GM21723 (cell line): ENCODE data around the gene ANKRD11.
"Not testable (repeated sequence)": the region's sequence is repeated elsewhere in the genome, so short reads cannot be mapped to it uniquely, and the experiment has no call there.

Experiments used
- ATAC-seq: cut with Tn5 transposase; IDR thresholded peaks from one replicate; pipeline ENCODE4 v1.9.1; 2021; ENCODE audit warnings: mild to moderate bottlenecking, moderate library complexity; ENCODE audit not compliant: unreplicated experiment

ANKRD11 gene

DNA sequence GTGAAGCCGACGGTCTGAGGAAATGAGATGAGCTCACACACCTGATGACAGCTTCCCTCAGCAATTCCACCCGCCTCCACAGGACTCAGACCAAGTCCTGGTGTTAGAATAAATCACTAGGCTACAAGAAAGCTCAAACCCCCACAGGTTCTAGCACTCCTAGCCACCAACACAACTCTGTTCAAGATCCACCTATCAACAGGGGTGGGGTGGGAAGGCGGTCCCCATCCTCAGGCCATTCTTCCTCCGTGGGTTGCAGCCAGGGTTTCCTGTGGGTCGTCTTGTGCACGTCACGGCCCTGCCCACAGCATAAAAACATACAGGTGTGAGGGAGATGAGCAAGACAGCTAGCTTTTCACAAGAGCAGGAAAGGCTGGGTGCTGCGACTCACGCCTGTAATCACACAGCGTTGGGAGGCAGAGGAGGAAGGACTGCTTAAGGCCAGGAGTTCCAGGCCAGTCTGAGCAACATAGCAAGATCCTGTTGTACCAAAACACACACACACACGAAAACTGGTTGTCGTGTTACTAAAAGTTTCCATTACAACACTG is 81.1 kb downstream of the ANKRD11 start:
- ATAC-seq = no peak

DNA sequence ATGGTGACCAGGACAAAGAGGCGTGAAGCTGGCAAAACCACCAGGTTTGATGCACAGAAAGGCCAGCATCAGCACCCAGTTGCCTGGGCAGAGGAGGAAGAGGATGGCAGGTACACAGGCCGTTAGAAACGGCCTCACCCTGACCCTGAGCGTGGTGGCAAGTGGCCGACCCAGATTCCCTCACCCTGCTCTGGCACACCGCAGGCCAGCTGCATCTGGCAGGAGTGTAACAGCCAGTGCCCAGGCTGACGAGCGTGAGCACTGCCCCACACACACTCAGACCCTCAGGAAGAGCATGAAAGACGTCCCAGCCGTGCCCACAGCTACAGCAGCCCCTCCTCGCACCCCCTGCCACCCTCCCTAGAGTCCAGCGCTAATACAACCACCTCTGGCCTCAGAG is 82.0 kb downstream of the ANKRD11 start:
- ATAC-seq = no peak

DNA sequence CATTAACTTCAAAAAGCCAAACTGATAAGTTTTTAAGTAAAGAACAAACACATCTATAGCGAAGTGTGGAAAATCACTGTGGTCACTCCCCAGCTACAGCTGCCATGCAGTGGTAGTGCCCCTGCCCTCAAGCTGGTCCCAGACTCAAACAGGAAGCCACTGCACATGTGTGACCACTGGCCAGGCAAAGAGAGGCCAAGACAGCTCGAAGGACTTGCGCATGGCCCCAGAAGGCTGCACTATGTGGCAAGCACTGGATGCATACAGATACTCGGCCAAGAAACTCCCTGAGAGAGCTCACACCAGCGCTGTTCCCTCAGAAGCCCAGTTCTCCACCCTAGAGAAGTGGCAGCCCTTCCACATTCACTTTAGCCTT is 82.4 kb downstream of the ANKRD11 start:
- ATAC-seq = no peak

DNA sequence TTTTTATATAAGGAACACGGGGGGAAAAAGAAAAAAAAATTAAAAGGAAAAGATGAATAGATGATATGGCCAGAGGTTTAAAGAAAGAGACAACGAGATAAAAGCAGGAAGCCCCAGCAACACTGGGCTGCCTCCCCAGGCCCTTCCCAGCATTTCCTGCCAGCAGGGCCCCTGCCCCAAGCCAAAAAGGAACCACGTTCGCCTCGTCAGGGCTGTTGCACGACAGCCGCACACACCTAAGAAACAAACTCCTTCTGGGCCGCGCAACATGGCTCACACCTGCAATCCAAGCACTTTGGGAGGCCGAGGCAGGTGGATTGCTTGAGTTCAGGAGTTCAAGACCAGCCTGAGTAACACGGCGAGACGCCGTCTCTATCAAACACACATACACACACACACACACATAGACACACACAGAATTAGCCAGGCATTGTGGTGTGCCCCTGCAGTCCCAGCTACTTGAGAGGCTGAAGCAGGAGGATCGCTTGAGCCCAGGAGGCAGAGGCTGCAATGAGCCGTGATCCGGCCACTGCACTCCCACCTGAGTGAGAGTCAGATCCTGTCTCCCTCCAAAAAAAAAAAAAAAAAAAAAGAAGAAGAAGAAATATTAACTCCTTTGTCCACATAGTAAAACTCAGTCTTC is 83.0 kb downstream of the ANKRD11 start:
- no peak for ATAC-seq

DNA sequence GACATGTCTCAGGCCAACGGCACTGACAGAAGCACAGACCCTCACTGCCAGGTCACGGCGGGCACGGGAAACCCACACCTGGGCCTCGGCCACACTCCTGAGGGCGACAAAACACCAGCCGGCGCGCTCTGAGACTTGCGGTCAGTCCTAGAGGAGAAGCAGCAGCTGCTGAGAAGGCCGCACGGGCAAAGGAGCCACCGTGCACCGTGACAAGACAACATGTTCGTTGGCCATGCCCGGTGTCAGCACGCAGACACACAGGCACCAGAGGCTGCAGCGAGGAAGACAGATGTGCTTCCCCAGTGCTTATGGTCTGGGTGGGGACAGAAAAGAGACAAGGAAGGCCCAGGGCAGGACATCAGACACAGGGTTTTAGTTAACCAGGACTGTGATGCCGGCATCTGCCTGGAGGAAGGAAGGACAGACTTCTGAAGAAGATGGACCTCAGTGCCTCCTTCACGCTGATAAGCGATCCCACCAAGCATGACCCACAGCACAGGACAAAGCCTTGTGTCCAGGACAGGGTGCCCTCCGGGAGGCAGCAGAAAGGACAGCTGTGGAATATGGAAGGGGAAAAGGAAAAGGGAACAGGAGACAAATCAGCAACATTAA is 84.0 kb downstream of the ANKRD11 start:
- no peak for ATAC-seq

DNA sequence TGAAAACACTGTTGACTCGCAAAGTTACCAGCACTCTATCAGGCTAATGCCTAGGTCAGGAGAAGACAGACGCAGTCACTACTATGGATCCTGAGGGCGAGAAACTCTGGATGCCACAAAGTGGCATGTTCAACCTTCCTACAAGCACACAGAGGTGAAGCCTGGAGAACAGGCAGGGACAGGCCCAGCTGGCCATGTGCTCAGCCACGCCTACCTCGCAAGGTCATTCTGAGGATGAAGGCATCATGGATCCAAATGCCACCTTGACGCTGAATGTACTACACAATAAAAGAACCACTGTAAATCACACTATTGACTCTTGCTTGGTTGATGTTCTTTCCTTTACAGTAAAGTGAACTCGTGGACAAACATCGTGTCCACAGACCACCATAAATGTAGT is 85.8 kb downstream of the ANKRD11 start:
- no peak for ATAC-seq

DNA sequence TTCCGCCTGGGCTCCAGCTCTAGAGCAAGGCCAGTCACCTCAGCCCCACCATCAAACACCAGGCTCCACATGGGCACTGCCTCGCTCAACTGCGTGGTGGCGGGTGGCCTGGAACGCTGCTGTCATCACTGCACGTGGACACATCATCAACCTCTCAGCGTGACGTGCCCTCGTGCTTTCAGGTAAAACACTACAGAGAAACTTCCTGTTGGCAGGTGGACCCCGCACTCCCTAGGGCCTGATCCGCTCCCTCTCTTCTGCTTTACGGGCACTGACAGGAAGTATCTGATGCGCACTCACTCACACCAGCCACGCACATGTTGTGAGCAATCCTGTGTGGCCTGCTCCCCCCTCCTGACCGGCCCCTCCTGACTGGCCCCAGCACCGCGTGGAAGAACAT is 87.4 kb downstream of the ANKRD11 start:
- ATAC-seq = no peak

DNA sequence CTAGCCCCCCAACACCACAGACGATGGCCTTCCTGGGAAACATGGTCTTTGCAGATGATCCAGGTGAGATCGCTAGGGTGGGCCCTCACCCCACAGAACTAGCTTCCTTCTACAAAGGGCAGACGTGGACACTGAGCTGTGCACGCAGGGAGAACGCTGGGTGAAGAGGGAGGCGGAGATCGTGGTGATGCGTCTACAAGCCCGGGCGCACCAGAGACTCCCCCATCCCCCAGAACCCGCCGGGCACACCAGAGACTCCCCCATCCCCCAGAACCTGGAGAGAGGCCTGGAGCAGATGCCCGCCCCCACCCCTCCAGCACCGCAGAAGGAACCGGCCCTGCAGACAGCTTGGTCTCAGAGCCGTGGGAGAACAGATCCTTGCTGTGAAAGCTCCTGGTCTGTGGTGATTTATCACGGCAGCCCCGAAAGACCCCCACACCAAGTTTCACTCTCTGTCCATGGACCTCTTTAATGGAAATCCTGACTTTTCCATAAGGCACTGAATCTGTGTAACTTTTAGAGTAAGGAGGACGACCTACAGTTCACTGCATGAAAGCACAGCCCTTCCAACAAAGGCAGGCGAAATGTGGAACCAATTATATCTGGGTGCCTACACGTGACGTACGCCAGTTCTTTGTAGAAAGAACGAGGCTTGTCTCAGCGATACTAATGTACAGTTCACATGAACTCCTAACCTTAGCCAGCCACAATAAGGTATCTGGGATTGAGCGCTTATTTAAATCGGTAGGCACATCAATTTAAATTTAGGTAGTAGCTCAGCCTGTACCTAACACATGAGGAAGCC is 88.5 kb downstream of the ANKRD11 start:
- ATAC-seq = no peak

DNA sequence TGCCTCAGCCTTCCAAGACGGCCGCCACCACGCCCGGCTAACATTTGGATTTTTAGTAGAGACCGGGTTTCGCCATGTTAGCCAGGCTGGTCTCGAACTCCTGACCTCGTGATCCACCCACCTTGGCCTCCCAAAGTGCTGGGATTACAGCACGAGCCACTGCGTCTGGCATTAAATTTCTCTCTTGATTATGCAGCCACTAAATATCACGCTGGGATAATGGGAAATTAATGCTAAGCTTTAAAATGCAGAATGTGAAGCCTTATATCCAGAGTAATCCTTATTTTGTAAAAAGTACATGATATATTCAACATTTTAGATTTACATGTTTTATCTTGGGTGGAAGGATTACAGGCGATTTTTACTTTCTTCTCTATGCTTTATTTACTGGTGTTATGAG is 89.2 kb downstream of the ANKRD11 start:
- ATAC-seq = no peak

DNA sequence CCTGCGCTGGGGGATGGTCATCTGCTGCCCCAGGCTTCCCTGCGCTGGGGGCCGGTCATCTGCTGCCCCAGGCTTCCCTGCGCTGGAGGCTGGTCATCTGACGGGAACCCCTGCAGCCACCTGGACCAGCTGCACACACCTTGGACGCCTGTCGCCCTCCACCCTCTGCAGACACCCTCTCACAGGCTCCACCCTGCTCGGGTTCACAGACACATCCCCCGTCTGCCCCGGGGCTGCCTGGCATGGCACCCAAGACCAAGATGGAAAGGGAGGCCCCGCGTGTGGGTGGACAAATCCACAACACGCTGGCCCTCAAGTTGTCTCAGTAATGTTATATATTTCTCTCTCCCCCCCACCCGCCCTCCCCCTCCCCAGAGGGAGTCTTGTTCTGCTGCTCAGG is 89.6 kb downstream of the ANKRD11 start:
- no peak for ATAC-seq

DNA sequence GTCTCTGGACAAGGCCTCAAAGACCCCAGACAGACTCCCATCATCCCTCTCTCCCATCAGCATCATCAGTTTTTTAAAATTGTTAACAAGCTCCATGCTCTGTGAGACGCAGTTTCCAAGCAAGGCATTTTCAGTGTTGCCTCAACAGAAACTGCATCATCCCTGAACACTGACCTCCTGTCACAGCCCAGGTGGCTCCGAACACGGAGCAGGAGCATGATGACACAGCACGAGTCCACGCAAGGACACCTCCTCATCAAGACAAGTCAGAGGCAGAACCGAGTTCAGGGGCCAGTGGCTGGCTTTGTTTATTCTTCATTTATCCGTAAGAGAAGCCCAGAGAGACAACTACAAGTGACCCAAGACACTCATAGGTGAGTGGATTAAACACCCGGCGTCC is 91.4 kb downstream of the ANKRD11 start:
- no peak for ATAC-seq

DNA sequence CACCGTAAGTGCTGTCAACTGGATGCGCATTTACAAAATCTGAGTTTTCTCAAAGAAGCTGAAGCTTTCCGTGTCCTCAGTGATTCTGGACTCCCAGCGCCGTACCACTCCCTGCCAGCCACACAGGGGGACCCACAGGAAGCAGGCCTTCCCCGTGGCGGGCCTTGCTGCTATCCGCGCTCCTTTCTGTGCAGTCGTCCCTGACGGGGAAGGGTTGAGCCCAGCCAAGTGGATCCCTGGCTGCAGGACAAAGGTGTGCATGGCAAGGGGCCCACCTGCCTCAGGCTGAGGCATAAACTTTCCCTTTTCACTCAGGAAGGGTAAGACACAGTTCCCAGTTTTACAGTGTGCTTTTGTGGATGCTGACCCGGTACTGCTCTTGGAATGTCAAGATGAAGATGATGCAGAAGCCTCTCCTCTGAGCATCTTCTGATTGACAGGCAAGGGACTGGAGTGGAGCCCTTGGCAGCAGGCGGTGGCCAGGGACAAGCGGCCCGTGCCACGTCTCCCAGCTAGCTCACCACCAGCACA is 93.0 kb downstream of the ANKRD11 start:
- no peak for ATAC-seq

DNA sequence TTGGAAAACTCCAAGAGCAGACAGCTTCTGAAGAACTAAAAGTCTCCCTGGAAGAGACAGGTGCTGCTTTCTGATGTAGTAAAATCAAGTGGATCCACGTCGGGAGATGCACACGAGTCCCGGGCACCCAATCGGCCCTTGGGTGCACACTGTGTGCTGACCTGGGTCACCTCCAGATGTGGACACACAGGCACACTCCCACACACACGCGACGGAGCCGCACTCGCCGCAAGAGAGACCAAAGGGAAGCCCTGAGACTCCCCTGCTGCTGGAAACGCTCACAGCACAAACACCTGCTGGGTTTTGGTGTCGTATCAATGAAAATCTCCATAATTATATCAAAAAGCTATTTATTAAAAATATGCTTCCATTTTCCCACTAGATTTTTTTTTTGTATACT is 94.2 kb downstream of the ANKRD11 start:
- ATAC-seq = no peak

DNA sequence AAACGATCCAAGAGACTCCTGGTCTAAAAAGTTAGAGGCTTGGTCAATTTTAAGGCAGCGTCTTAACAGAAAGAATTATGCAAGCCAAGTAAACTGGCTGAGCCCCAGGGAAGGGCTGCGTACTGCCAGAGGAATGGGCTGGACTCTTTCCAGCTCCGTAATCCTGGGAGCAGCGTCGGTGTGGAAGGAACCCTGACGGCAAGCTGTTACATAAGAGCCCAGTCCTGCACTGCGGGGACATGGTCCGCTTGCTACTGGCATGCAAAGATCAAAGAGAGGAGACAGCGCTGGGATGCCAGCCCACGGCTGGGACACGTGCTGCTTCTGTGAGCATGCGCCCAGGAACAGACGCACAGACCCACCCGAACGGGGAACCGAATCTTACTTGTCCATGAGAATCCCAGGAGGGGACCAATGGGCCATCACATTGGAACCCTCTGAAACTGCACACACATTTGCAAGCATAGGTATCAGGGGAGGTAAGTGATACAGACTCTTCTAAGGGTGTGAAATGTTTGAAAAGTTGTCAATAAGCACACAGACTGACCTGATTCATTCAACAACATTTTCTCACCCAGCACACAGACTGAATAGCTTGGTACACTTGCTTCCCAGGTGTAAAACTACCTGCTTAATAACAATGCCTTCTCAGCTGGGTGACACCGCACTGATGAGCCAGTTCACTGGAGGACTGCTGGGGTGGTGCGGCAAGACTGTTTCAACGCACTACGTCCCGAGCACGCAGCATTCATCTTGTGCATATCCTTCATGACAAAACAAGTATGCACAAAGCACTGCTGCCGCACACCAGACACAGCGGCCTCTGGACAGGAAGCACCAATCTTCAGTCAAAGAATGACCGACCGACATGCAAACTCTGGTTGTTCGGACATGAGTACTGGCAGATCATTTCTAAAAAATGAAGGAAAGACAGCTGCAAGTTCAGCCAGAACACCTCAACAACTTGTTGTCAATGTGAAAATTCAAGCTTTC is 94.9 kb downstream of the ANKRD11 start:
- no peak for ATAC-seq

DNA sequence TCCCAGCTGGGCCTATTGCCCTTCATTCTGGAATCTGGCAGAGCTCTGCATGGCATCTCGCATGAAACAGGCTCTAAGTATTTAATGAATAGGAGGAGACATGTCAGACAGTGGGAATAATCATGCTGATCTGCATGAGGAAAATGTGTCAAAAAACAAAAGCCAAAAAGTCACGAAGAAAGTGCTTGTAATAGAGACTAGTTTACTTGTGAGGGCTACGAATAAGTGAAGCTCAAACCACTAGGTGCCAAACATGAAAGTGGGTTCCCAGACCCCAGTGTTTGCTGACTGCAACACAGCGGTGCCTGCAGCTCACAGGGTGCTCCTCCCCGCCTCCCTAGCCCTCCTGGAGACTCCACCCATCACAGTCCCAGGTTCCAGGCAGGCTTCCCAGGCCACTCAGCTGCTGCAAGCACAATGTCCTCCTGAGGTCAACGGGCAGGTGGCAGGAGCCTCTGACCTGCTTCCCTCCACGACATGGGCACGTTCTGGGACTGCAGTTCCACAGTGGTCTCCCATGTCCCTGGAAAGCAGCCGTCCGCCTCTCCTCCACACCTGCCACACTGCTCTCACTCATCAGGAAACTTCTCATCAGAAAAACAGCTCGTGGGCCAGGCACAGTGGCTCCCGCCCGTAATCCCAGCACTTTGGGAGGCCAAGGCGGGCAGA is 96.5 kb downstream of the ANKRD11 start:
- no peak for ATAC-seq

DNA sequence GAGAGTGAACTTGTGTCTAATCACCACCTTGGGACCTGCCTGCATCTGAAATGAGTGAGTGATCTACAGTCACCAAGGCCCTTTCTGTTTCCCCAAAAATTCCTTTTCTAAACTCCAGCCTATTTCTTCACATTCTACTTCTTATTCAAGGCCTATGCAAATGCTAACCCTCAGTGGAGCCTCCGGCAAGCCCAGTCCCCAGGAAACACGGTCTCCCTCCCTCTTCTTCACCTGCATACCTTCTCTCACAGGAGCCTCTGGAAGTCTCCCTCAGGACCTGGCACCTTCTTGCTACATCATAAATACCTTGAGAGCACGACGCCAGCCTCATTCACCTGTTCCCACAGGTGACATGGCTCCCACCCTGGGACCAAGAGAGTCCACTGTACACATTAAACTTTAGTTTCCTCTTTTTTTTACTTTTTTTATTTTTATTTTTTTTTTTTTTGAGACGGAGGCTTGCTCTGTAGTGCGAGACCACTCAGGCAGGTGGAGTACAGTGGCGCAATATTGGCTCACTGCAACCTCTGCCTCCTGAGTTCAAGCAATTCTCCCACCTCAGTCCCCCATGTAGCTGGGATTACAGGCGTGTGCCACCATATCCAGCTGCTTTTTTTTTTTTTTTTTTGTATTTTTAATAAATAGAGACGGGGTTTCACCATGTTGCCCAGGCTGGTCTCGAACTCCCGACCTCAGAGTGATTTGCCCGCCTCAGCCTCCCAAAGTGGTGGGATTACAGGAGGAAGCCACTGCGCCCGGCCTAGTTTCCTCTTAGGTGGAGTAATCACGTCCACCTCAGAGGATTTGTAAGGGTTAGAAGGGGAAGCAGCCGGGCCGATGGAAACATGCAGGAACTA is 97.3 kb downstream of the ANKRD11 start:
- no peak for ATAC-seq

DNA sequence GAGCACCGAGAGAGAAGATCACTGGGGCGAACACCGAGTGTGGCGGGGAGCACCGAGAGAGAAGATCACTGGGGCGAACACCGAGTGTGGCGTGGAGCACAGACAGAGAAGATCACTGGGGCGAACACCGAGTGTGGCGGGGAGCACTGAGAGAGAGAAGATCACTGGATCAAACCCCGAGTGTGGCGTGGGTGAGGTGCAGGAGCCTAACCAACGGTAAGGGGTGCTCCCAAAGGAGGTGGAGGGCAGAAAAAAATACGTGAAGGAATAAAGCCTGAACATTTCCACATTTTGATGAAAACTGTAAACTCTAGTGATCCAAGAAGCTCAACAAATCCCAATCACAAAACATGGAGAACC is 100.2 kb downstream of the ANKRD11 start:
- not testable (repeated sequence) for ATAC-seq

DNA sequence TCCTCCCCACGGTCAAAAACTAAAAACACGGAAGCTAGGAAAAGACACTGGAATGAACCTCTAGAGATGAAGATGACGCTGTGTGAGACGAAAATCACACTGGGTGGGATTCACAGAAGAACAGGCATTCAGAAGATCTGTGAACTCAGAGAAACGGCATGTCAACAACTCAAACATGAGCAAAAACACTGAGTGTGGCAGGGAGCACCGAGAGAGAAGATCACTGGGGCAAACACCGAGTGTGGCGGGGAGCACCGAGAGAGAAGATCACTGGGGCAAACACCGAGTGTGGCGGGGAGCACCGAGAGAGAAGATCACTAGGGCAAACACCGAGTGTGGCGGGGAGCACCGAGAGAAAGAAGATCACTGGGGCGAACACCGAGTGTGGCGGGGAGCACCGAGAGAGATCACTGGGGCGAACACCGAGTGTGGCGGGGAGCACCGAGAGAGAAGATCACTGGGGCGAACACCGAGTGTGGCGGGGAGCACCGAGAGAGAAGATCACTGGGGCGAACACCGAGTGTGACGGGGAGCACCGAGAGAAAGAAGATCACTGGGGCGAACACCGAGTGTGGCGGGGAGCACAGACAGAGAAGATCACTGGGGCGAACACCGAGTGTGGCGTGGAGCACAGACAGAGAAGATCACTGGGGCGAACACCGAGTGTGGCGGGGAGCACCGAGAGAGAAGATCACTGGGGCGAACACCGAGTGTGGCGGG is 100.7 kb downstream of the ANKRD11 start:
- not testable (repeated sequence) for ATAC-seq
